ENCODE results near the gene DNAJC22.
A peak's percentile ranks its signal among the peaks of the same experiment; 100 is the strongest.
"Not testable (repeated sequence)": the region's sequence is repeated elsewhere in the genome, so short reads cannot be mapped to it uniquely, and the experiment has no call there.

The DNAJC22 gene

GRCh38 chr12:49346659-49347310, at the start of gene DNAJC22:
Gene DNAJC22 (plus strand): TSS chr12:49346888. CDS start chr12:49348873, 1,985 bp downstream.
- no peak for DNase-seq (ENCODE audit: low read depth)

- no peak for DNase-seq (ENCODE audit: low read depth)
Measured at GRCh38 chr12:49297695-49298060, 49.0 kb upstream of the DNAJC22 start.

DNA sequence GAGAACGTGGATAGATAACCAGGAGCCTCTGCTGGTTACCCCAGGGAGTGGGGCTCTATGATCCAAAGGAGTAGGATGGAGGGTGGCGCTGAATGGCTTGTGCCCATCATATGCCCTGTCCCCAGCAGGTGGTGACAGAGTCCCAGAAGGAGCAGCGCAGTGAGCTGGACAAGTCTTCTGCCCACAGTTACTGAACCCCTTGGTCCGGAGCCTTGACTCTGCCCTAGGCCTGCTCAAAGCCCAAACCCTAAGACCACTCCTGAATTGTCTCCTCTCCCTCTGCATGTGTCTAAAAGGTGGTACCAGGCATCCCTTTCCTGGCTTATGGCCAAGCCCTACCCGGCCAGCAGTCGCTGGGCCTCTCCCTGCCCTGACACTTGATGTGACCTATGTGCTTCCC, 48.5 kb upstream of the DNAJC22 start:
- no peak for DNase-seq (ENCODE audit: low read depth)

DNA sequence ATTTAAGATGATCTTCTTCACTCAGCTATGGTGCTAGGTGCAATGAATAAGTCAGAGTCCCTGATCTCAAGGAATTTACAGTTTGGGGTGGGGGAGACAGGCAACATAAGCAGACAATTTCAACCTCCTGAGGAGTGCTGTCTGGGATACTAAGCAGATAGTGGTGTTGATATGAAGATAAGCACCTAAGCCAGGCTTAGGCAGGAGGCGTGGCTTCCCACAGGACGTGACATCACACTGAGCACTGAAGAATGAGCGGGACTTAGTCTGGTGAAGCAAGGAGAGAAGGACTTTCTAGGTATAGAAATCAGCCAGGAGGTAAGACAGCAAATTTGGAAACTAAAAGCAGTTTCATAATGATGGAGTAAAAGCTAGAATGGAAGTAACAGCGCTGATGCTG, 44.9 kb upstream of the DNAJC22 start:
- no peak for DNase-seq (ENCODE audit: low read depth)

DNA sequence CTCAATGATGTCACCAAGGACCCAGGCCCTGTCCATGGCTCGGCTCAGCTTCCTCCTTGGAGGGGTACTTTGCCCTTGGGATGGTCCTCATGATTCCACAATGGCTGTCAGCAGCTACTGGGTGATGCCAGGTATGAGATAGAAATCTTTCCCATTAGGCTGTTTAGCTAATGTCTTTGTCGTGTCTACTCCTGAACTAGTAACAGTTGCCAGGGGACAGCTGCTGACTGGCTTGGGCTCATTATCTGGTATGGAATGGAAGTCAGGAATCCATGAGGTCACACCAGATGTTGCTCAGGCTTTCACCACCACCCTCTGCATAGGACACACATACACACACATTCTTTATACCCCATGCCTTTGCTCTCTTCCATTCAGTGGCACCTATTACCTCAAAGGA, 42.5 kb upstream of the DNAJC22 start:
- no peak for DNase-seq (ENCODE audit: low read depth)

GRCh38 chr12:49305762-49306510, 40.8 kb upstream of the DNAJC22 start:
- no peak for DNase-seq (ENCODE audit: low read depth)

DNA sequence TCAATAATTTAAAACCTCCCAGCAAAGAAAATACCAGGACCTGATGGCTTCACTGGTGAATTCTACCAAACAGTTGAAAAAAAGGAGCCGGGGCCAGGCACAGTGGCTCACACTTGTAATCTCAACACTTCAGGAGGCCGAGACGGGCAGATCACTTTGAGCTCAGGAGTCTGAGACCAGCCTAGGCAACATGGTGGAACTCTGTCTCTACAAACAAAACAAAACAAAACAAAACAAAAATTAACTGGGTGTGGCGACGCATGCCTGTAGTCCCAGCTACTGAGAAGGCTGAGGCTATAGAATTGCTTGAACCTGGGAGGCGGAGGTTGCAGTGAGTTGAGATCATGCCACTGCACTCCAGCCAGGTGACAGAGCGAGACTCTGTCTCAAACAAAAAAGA, 37.3 kb upstream of the DNAJC22 start:
- DNase-seq (ENCODE audit: low read depth): no peak

DNA sequence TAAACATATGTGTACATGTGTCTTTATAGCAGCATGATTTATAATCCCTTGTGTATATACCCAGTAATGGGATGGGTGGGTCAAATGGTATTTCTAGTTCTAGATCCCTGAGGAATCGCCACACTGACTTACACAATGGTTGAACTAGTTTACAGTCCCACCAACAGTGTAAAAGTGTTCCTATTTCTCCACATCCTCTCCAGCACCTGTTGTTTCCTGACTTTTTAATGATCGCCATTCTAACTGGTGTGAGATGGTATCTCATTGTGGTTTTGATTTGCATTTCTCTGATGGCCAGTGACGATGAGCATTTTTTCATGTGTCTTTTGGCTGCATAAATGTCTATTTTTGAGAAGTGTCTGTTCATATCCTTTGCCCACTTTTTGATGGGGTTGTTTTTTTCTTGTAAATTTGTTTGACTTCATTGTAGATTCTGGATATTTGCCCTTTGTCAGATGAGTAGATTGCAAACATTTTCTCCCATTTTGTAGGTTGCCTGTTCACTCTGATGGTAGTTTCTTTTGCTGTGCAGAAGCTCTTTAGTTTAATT, 36.2 kb upstream of the DNAJC22 start:
- DNase-seq (ENCODE audit: low read depth): not testable (repeated sequence)

DNA sequence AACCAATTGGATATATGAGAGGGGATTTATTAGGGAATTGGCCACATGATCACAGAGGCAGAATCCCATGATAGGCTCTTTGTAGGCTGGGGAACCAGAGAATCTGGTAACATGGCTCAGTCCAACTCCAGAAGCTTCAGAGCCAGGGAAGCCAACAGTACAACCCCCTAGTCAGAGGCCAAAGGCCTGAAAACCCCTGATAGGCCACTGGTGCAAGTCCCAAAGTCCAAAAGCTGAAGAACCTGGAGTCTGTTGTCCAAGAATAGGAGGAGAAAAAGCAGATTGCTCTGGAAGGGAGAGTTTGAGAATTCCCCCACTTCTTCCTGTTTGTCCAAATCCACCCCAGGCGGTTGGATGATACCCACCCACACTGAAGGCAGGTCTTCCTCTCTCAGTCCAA, 31.9 kb upstream of the DNAJC22 start:
- DNase-seq (ENCODE audit: low read depth): no peak

DNA sequence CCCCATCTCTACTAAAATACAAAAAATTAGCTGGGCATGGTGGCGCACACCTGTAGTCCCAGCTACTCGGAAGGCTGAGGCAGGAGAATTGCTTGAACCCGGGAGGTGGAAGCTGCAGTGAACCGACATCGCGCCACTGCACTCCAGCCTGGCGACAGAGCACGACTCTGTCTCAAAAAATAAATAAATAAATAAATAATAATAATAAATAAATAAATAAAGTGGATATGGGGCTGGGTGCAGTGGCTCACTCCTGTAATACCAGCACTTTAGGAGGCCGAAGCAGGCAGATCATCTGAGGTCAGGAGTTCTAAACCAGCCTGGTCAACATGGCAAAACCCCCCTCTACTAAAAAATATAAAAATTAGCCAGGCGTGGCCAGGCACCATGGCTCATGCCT, 29.6 kb upstream of the DNAJC22 start:
- not testable (repeated sequence) for DNase-seq (ENCODE audit: low read depth)

DNA sequence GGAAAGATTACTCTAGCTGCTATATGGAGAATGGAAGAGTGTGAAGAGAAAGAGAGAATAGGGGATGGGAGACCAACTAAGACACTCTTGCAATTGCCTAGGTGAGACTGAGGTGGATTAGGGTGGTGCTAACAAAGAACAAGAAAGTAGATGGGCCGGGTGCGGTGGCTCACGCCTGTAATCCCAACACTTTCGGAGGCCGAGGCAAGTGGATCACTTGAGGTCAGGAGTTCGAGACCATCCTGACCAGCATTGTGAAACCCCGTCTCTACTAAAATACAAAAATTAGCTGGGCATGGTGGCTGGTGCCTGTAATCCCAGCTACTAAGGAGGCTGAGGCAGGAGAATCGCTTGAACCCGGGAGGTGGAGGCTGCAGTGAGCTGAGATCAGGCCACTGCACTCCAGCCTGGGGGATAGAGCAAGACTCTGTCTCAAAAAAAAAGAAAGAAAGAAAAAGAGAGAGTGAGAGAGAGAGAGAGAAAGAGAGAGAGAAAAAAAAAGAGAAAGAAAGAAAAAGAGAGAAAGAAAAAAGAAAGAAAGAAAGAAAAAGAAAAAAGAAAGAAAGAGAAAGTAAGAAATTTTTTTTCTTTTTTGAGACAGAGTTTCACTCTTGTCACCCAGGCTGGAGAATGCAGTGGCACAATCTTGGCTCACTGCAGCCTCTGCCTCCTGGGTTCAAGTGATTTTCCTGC, 26.1 kb upstream of the DNAJC22 start:
- DNase-seq (ENCODE audit: low read depth): not testable (repeated sequence)

DNA sequence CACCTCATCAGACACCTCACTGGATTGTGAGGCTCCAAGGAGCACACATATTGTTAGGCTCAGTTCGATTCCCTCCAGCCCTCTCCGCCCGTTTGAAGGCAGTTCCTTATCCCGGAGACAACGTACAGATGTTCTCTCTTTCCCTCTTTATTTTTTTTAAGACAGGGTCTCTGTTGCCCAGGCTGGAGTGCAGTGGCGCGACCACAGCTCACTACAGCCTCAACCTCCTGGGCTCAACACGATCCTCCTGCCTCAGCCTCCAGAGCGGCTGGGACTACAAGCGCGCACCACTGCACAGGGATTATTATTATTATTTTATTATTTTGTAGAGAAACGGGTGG, 24.4 kb upstream of the DNAJC22 start:
- DNase-seq (ENCODE audit: low read depth): no peak

DNA sequence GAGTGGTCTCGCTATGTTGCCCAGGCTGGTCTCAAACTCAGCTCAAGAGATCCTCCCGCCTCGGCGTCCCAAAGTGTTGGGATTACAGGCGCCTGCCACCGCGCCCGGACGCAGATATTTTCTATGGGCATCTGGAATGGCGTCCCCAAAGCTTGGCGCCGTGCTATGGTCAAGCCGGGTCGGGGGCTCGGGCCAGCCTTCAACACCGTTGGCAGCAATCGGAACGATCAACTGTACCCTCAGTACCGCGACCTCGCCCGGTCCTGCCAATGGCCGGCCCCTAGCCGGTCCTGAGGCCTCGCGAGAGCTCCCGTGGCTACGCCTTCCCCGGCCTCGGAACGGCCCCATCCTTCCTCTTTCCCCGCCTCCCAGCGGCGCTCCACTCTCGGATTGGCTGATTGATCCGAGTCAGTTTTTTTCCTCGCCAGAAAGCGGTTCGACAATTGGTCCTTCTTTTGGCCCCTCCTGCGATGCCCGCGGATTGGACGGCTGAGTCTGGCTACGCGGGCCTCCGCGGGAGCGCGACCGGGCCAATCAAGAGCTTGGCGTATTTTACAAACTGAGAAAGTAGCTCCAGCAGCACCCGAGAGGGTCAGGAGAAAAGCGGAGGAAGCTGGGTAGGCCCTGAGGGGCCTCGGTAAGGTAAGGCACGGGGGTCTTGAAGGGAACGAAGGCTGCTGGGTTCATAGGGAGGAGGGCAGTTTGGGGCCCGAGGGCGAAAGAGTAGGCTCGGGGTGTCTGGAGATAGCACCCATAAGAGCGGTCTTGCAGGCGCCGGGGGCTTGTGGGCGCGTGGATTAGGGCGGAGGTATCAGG, 23.8 kb upstream of the DNAJC22 start, which contains the start of gene TROAP:
TSS of gene TROAP (plus strand) at position 548 of the 816 bp plus-strand sequence. CDS start 354 bp downstream, outside the sequence.
- peak; percentile 95 for DNase-seq (ENCODE audit: low read depth)

- DNase-seq (ENCODE audit: low read depth): no peak
Measured at GRCh38 chr12:49323524-49324097, 23.1 kb upstream of the DNAJC22 start.

DNA sequence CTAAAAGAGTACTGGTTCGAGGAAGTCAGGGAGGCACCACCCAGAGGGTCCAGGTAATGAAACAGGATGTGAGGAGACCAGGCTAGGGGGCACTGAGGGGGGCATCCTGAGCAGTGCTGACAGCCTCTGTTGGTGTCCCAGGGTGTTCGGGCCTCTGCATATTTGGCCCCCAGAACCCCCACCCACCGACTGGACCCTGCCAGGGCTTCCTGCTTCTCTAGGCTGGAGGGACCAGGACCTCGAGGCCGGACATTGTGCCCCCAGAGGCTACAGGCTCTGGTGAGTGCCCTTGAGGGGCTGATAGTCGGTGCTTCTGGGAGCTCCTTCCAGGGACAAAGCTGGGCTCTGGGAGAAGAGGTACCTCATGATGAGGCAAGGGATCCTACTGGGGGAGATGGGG, 21.1 kb upstream of the DNAJC22 start:
- no peak for DNase-seq (ENCODE audit: low read depth)

- no peak for DNase-seq (ENCODE audit: low read depth)
Measured at GRCh38 chr12:49327368-49327767, 19.3 kb upstream of the DNAJC22 start.

- DNase-seq (ENCODE audit: low read depth): no peak
Measured at GRCh38 chr12:49327887-49328286, 18.8 kb upstream of the DNAJC22 start.

- no peak for DNase-seq (ENCODE audit: low read depth)
Measured at GRCh38 chr12:49328816-49329215, 17.9 kb upstream of the DNAJC22 start.

DNA sequence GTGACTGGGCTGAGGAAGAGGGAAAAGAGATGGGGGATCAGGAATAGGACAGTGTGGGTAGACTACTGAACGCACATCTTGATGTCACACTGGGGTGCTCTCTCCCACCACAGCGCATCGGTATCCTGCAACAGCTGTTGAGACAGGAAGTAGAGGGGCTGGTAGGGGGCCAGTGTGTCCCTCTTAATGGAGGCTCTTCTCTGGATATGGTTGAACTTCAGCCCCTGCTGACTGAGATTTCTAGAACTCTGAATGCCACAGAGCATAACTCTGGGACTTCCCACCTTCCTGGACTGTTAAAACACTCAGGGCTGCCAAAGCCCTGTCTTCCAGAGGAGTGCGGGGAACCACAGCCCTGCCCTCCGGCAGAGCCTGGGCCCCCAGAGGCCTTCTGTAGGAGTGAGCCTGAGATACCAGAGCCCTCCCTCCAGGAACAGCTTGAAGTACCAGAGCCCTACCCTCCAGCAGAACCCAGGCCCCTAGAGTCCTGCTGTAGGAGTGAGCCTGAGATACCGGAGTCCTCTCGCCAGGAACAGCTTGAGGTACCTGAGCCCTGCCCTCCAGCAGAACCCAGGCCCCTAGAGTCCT, 16.6 kb upstream of the DNAJC22 start:
- DNase-seq (ENCODE audit: low read depth): no peak

DNA sequence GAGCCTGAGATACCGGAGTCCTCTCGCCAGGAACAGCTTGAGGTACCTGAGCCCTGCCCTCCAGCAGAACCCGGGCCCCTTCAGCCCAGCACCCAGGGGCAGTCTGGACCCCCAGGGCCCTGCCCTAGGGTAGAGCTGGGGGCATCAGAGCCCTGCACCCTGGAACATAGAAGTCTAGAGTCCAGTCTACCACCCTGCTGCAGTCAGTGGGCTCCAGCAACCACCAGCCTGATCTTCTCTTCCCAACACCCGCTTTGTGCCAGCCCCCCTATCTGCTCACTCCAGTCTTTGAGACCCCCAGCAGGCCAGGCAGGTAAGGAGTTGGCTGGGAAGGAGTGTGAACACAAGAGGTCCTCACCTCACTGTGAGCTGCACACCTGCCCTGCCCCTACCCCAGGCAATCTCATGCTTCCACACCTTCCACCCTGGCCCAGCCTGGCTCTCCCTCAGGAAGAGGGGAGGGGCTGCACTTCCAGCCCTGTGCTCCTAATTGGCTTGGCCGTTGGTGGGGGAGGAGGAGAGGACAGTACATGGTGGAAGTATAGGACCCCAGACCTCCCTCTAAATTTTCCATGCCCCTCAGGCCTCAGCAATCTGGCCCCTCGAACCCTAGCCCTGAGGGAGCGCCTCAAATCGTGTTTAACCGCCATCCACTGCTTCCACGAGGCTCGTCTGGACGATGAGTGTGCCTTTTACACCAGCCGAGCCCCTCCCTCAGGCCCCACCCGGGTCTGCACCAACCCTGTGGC, 15.9 kb upstream of the DNAJC22 start:
- DNase-seq (ENCODE audit: low read depth): no peak
